HCT116 (cell line): ENCODE results near the gene CRYGC. TPM values are rescaled to one million over a fixed set of nuclear protein-coding genes. Genes with fewer than 3 reads are reported as not detected.

Source experiments
- ATAC-seq: fragments of 200-7000 bp; cut with Tn5 transposase; 2 replicates; pipeline ENCODE4 v1.9.1; 2020; ENCODE audit warnings: mild to moderate bottlenecking, moderate library complexity
- BruUV-seq: library from RNA; stranded (reverse); fragments of 400-500 nt; replicated peaks from 2 replicates; lab custom pipeline; 2021; lab: Mats Ljungman, UMichigan
- CTCF ChIA-PET: fragments of 300-600 bp; sonication (Branson Sonifier 250); formaldehyde crosslinking; loops from one replicate; lab custom pipeline; 2021; ENCODE audit warnings: antibody characterized with exemption; lab: Charles Lee
- POLR2A ChIA-PET: fragments of 300-600, 350-600 bp; sonication (Branson Sonifier 250); formaldehyde crosslinking; loops from one replicate; lab custom pipeline; 2021; ENCODE audit warnings: antibody characterized with exemption; lab: Charles Lee
- RAD21 ChIA-PET, 2 experiments: fragments of 300-600 bp; sonication (Branson Sonifier 250); formaldehyde crosslinking; loops; one replicate each; lab custom pipeline; 2023; ENCODE audit warnings: low total read pairs in 2 of 2; ENCODE audit not compliant: uncharacterized antibody in 2 of 2, unreplicated experiment in 2 of 2, low non-redundant PET in 1 of 2; lab: Charles Lee
- DNase-seq: peaks from one replicate; pipeline ENCODE4 v3.0.0-alpha.2; 2010; ENCODE audit warnings: low read depth, low spot score
- H2AFZ ChIP-seq: fragments of 200-600 bp; shearing (Covaris generic), sonication (generic); 2 replicates; pipeline ENCODE4 v1.6.1; 2017; ENCODE audit warnings: low read depth, mixed run types, mixed read lengths, antibody characterized with exemption, low read length; ENCODE audit not compliant: poor library complexity, severe bottlenecking
- H3K27ac ChIP-seq: 2 replicates; pipeline ENCODE4 v1.5.1; 2012; ENCODE audit warnings: low read depth, low read length
- H3K27me3 ChIP-seq: fragments of 200-600 bp; sonication (generic); 2 replicates; pipeline ENCODE4 v1.6.1; 2016; ENCODE audit warnings: mixed run types, low read length, mixed read lengths; ENCODE audit not compliant: insufficient read depth
- H3K36me3 ChIP-seq, 2 experiments: fragments of 200-500 bp in 1 of 2; fragments of 200-600 bp in 1 of 2; sonication (Bioruptor generic) in 1 of 2; sonication (generic) in 1 of 2; 2 replicates each; pipeline versions ENCODE4 v1.5.1 to v1.6.1; 2014 to 2016; ENCODE audit warnings: low read length in 2 of 2, inconsistent platforms in 1 of 2, mixed read lengths in 1 of 2, mixed run types in 1 of 2; ENCODE audit not compliant: insufficient read depth in 2 of 2, control insufficient read depth in 1 of 2
- H3K4me1 ChIP-seq, 2 experiments: fragments of 200-600 bp in 1 of 2; sonication (generic) in 1 of 2; 2 replicates each; pipeline versions ENCODE4 v1.5.1 to v1.6.1; 2012 to 2017; ENCODE audit warnings: low read length in 2 of 2, inconsistent platforms in 1 of 2, mild to moderate bottlenecking in 1 of 2, mixed read lengths in 1 of 2, mixed run types in 1 of 2, moderate library complexity in 1 of 2; ENCODE audit not compliant: insufficient read depth in 2 of 2, control insufficient read depth in 1 of 2
- H3K4me2 ChIP-seq: fragments of 200-600 bp; sonication (generic); 2 replicates; pipeline ENCODE4 v1.6.1; 2017; ENCODE audit warnings: mixed run types, low read length, mixed read lengths
- H3K4me3 ChIP-seq, 2 experiments: fragments of 200-600 bp in 1 of 2; sonication (generic) in 1 of 2; replicated peaks in 1 of 2; 2 replicates each; pipeline ENCODE4 v1.5.1; 2011 to 2016; ENCODE audit warnings: low read length in 2 of 2, control low read depth in 1 of 2, low read depth in 1 of 2, mild to moderate bottlenecking in 1 of 2, mixed read lengths in 1 of 2, mixed run types in 1 of 2
- H3K79me2 ChIP-seq: fragments of 200-600 bp; sonication (generic); 2 replicates; pipeline ENCODE4 v1.6.1; 2017; ENCODE audit warnings: mild to moderate bottlenecking, mixed run types, low read length, moderate library complexity, mixed read lengths; ENCODE audit not compliant: insufficient read depth
- H3K9ac ChIP-seq: fragments of 200-600 bp; sonication (generic); 2 replicates; pipeline ENCODE4 v1.6.1; 2016; ENCODE audit warnings: low read length, mixed read lengths
- H3K9me2 ChIP-seq: fragments of 200-600 bp; sonication (generic), shearing (Covaris generic); 2 replicates; pipeline ENCODE4 v1.6.1; 2017; ENCODE audit warnings: mixed run types, mild to moderate bottlenecking, moderate library complexity; ENCODE audit not compliant: insufficient read depth
- H3K9me3 ChIP-seq, 2 experiments: fragments of 200-500 bp in 1 of 2; fragments of 200-600 bp in 1 of 2; sonication (Bioruptor generic) in 1 of 2; sonication (generic) in 1 of 2; 2 replicates each; pipeline ENCODE4 v1.6.1; 2014 to 2017; ENCODE audit warnings: low read length in 2 of 2, mixed read lengths in 2 of 2, inconsistent platforms in 1 of 2, low read depth in 1 of 2, mild to moderate bottlenecking in 1 of 2, mixed run types in 1 of 2, moderate library complexity in 1 of 2; ENCODE audit not compliant: control insufficient read depth in 1 of 2, insufficient read depth in 1 of 2
- H4K20me1 ChIP-seq: fragments of 200-600 bp; sonication (generic), shearing (Covaris generic); 2 replicates; pipeline ENCODE4 v1.6.1; 2017; ENCODE audit warnings: mixed run types, mild to moderate bottlenecking, moderate library complexity; ENCODE audit not compliant: insufficient read depth
- CBX3 ChIP-seq: IDR thresholded peaks from 2 replicates; pipeline ENCODE4 v1.6.1; 2012; ENCODE audit warnings: low read depth
- CTCF ChIP-seq, 3 experiments: fragments of 200-600 bp in 1 of 3; sonication (generic) in 1 of 3; IDR thresholded peaks in 2 of 3; conservative IDR thresholded peaks in 1 of 3; 2 replicates each; pipeline ENCODE4 v1.5.1; 2012 to 2017; ENCODE audit warnings: low read depth in 2 of 3, low read length in 2 of 3, antibody characterized with exemption in 1 of 3, borderline replicate concordance in 1 of 3, control low read depth in 1 of 3, mild to moderate bottlenecking in 1 of 3, mixed read lengths in 1 of 3, mixed run types in 1 of 3, moderate library complexity in 1 of 3; ENCODE audit not compliant: insufficient read depth in 1 of 3
- ELF1 ChIP-seq: IDR thresholded peaks from 2 replicates; pipeline ENCODE4 v1.6.1; 2012; ENCODE audit warnings: low read depth, borderline replicate concordance
- EZH2 ChIP-seq: fragments of 200-600 bp; sonication (generic); IDR thresholded peaks from 2 replicates; pipeline ENCODE4 v1.6.1; 2017; ENCODE audit warnings: antibody characterized with exemption, mixed run types
- EZH2phosphoT487 ChIP-seq: fragments of 200-600 bp; IDR thresholded peaks from 2 replicates; pipeline ENCODE4 v1.6.1; 2018; ENCODE audit warnings: antibody characterized with exemption, borderline replicate concordance
- FOSL1 ChIP-seq: IDR thresholded peaks from 2 replicates; pipeline ENCODE4 v1.6.1; 2012; ENCODE audit warnings: low read depth
- MAX ChIP-seq: IDR thresholded peaks from 2 replicates; pipeline ENCODE4 v1.6.1; 2012
- POLR2A ChIP-seq: IDR thresholded peaks from 2 replicates; pipeline ENCODE4 v1.7.0; 2011; ENCODE audit warnings: borderline replicate concordance; ENCODE audit not compliant: insufficient read depth, insufficient read length; ENCODE audit errors: extremely low read depth
- RAD21 ChIP-seq: IDR thresholded peaks from 2 replicates; pipeline ENCODE4 v1.6.1; 2012; ENCODE audit warnings: low read depth, mild to moderate bottlenecking
- REST ChIP-seq: IDR thresholded peaks from 2 replicates; pipeline ENCODE4 v1.6.1; 2012; ENCODE audit warnings: low read depth
- SIN3A ChIP-seq: IDR thresholded peaks from 2 replicates; pipeline ENCODE4 v1.6.1; 2012; ENCODE audit warnings: low read depth
- SP1 ChIP-seq: IDR thresholded peaks from 2 replicates; pipeline ENCODE4 v1.6.1; 2012; ENCODE audit warnings: low read depth
- ZBTB33 ChIP-seq: IDR thresholded peaks from 2 replicates; pipeline ENCODE4 v1.6.1; 2011; ENCODE audit warnings: mild to moderate bottlenecking, low read length, moderate library complexity; ENCODE audit not compliant: insufficient replicate concordance; ENCODE audit errors: extremely low read depth
- ZFX ChIP-seq: fragments of 450-650 bp; IDR thresholded peaks from 2 replicates; pipeline ENCODE4 v1.6.1; 2017
- intact Hi-C: fragments of 100-400 bp; cut with micrococcal nuclease; formaldehyde crosslinking; loops from 2 replicates; pipeline ENCODE4 v1.10.0; 2022
- total RNA-seq: library from RNA; stranded (reverse); gene quantifications from one replicate; pipeline ENCODE4 v1.2.1, GENCODE V29; 2021; ENCODE audit not compliant: unreplicated experiment

Gene CRYGC
- total RNA-seq, 1 experiment from 2014 or later: not detected

- no peak for TF ChIP-seq ZBTB33
- no peak for TF ChIP-seq EZH2phosphoT487
- no peak for TF ChIP-seq REST
- no peak for TF ChIP-seq SP1
Measured at GRCh38 chr2:208153156-208153555, 23.5 kb upstream of the CRYGC start (continued).

DNA sequence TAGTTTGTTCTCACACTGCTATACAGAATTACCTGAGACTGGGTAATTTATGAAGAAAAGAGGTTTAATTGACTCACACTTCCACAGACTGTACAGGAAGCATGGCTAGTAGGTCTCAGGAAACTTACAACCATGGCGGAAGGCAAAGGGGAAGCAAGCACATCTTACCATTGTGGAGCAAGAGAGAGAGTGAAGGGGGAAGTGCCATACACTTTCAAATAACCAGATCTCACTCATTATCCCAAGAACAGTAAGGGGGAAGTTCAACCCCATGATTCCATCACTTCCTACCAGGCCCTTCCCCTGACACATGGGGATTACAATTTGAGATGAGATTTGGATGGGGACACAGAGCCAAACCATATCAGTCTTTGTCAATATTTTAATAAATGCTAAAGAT lies 21.3 kb upstream of the CRYGC start:
- Histone ChIP-seq H3K4me3 (no peak overlapping the region), H3K27ac (no peak overlapping the region), H3K9me3 (no peaks in the 10 kb centered on the region), H3K9me2 (no peaks in the 10 kb centered on the region), H2AFZ (no peak overlapping the region), H3K79me2 (no peaks in the 10 kb centered on the region), H4K20me1 (no peaks in the 10 kb centered on the region), H3K9ac (no peak overlapping the region), H3K4me1 (no peaks in the 10 kb centered on the region), H3K4me2 (no peak overlapping the region), H3K27me3 (no peaks in the 10 kb centered on the region), H3K36me3 (no peaks in the 10 kb centered on the region)
- ChIA-PET CTCF (no interaction called here), POLR2A (no interaction called here), RAD21 (no interaction called here)
- intact Hi-C loops: no loop called here
- DNase-seq (no peak), ATAC-seq (no peak)
- no TSS peak for BruUV-seq
- TF ChIP-seq ZFX (no peak), CBX3 (no peak), SIN3A (no peak), EZH2phosphoT487 (no peak), ZBTB33 (no peak), EZH2 (no peak), MAX (no peak), ELF1 (no peak), RAD21 (no peak), CTCF (IDR thresholded peaks at IDR 0.05 in 2 of 3, conservative IDR thresholded peaks at IDR 0.05 in 1 of 3; ENCODE audit: borderline replicate concordance in 1 of 3, insufficient read depth in 1 of 3, low read depth in 2 of 3, low read length in 2 of 3) (no peak), FOSL1 (no peak), POLR2A (no peak)
